DOHH2 (cell line): ENCODE data around the gene UGT1A3.

Source experiments
- H3F3A ChIP-seq: fragments of 200-600 bp; sonication (generic), shearing (Covaris generic); 2 replicates; pipeline ENCODE4 v1.6.0; 2016; ENCODE audit warnings: antibody characterized with exemption, mild to moderate bottlenecking; ENCODE audit not compliant: control insufficient read depth, insufficient read depth
- H3K27ac ChIP-seq: fragments of 200-600 bp; sonication (generic); 2 replicates; pipeline ENCODE4 v1.5.1; 2014; ENCODE audit warnings: low read depth, mild to moderate bottlenecking, low read length, moderate library complexity
- H3K27me3 ChIP-seq: fragments of 200-600 bp; sonication (generic); 2 replicates; pipeline ENCODE4 v1.6.1; 2014; ENCODE audit warnings: mild to moderate bottlenecking, low read length, mixed read lengths; ENCODE audit not compliant: control insufficient read depth
- H3K36me3 ChIP-seq: fragments of 200-600 bp; sonication (generic); 2 replicates; pipeline ENCODE4 v1.6.1; 2014; ENCODE audit warnings: mild to moderate bottlenecking, low read length, moderate library complexity, mixed read lengths; ENCODE audit not compliant: control insufficient read depth
- H3K4me1 ChIP-seq: fragments of 200-600 bp; sonication (generic); 2 replicates; pipeline ENCODE4 v1.6.1; 2014; ENCODE audit warnings: mild to moderate bottlenecking, low read length, mixed read lengths; ENCODE audit not compliant: control insufficient read depth
- H3K4me2 ChIP-seq: fragments of 200-600 bp; sonication (generic); 2 replicates; pipeline ENCODE4 v1.6.0; 2014; ENCODE audit warnings: mild to moderate bottlenecking, low read length, moderate library complexity
- H3K4me3 ChIP-seq: fragments of 200-600 bp; sonication (generic); 2 replicates; pipeline ENCODE4 v1.5.1; 2014; ENCODE audit warnings: mild to moderate bottlenecking, low read length, mixed read lengths
- H3K79me2 ChIP-seq: fragments of 200-600 bp; sonication (generic); 2 replicates; pipeline ENCODE4 v1.6.1; 2014; ENCODE audit warnings: mild to moderate bottlenecking, low read length, mixed read lengths; ENCODE audit not compliant: control insufficient read depth
- H3K9me2 ChIP-seq: fragments of 200-600 bp; sonication (generic); replicated peaks from 2 replicates; pipeline ENCODE4 v1.6.1; 2014; ENCODE audit warnings: mild to moderate bottlenecking, low read length, mixed read lengths; ENCODE audit not compliant: control insufficient read depth
- H3K9me3 ChIP-seq: fragments of 200-600 bp; sonication (generic); 2 replicates; pipeline ENCODE4 v1.6.1; 2014; ENCODE audit warnings: antibody characterized with exemption, low read length, mixed read lengths; ENCODE audit not compliant: control insufficient read depth, insufficient read depth
- H4K20me1 ChIP-seq: fragments of 200-600 bp; sonication (generic); 2 replicates; pipeline ENCODE4 v1.6.0; 2014; ENCODE audit warnings: low read depth, mild to moderate bottlenecking, antibody characterized with exemption, low read length, moderate library complexity; ENCODE audit not compliant: control insufficient read depth, insufficient read depth
- CTCF ChIP-seq: fragments of 200-600 bp; sonication (generic); IDR thresholded peaks from one replicate; pipeline ENCODE4 v1.5.1; 2014; ENCODE audit warnings: antibody characterized with exemption, mild to moderate bottlenecking, low read depth, low read length; ENCODE audit not compliant: poor library complexity, severe bottlenecking
- EZH2phosphoT487 ChIP-seq: fragments of 200-600 bp; sonication (generic); IDR thresholded peaks from 2 replicates; pipeline ENCODE4 v1.6.1; 2017; ENCODE audit warnings: borderline replicate concordance, mild to moderate bottlenecking, antibody characterized with exemption, low read length, moderate library complexity, mixed read lengths

Gene UGT1A3

GRCh38 chr2:233815861-233816260 lies 87.0 kb downstream of the UGT1A3 start:
- Histone ChIP-seq H3K36me3 (no peaks in the 10 kb centered on the region), H3K4me3 (no peak overlapping the region), H3K79me2 (no peaks in the 10 kb centered on the region), H3K27me3 (no peaks in the 10 kb centered on the region), H3K4me1 (no peaks in the 10 kb centered on the region), H3K9me2 (no peaks in the 10 kb centered on the region), H4K20me1 (no peaks in the 10 kb centered on the region), H3K27ac (no peak overlapping the region), H3F3A (no peaks in the 10 kb centered on the region), H3K4me2 (no peak overlapping the region), H3K9me3 (peaks cover 5% of the 10 kb centered on the region; the same call in 1 of the 2 replicates)
- TF ChIP-seq CTCF (no peak), EZH2phosphoT487 (no peak)

GRCh38 chr2:233816334-233816733 lies 87.5 kb downstream of the UGT1A3 start:
- H3K27me3 ChIP-seq, result no peaks in the 10 kb centered on the region
- TF ChIP-seq EZH2phosphoT487 (no peak), CTCF (no peak)
- H3F3A ChIP-seq, result no peaks in the 10 kb centered on the region
- H3K4me1 ChIP-seq, result no peaks in the 10 kb centered on the region
- no peaks in the 10 kb centered on the region for H4K20me1 ChIP-seq
- no peak overlapping the region for H3K4me3 ChIP-seq
- H3K4me2 ChIP-seq, result no peak overlapping the region
- peaks cover 5% of the 10 kb centered on the region; the same call in 1 of the 2 replicates for H3K9me3 ChIP-seq
- no peaks in the 10 kb centered on the region for H3K9me2 ChIP-seq
- H3K27ac ChIP-seq, result no peak overlapping the region
- no peaks in the 10 kb centered on the region for H3K36me3 ChIP-seq
- no peaks in the 10 kb centered on the region for H3K79me2 ChIP-seq

GRCh38 chr2:233816771-233817170 lies 87.9 kb downstream of the UGT1A3 start:
- H3K9me3 ChIP-seq, result peaks cover 5% of the 10 kb centered on the region; the same call in 1 of the 2 replicates
- H3K27ac ChIP-seq, result no peak overlapping the region
- H3K79me2 ChIP-seq, result no peaks in the 10 kb centered on the region
- no peak overlapping the region for H3K4me2 ChIP-seq
- no peak for TF ChIP-seq CTCF
- no peaks in the 10 kb centered on the region for H4K20me1 ChIP-seq
- H3K27me3 ChIP-seq, result no peaks in the 10 kb centered on the region
- no peaks in the 10 kb centered on the region for H3K36me3 ChIP-seq
- H3F3A ChIP-seq, result no peaks in the 10 kb centered on the region
- no peak overlapping the region for H3K4me3 ChIP-seq
- no peaks in the 10 kb centered on the region for H3K4me1 ChIP-seq
- no peaks in the 10 kb centered on the region for H3K9me2 ChIP-seq
